ENCODE results near the gene DGKI.

DNA sequence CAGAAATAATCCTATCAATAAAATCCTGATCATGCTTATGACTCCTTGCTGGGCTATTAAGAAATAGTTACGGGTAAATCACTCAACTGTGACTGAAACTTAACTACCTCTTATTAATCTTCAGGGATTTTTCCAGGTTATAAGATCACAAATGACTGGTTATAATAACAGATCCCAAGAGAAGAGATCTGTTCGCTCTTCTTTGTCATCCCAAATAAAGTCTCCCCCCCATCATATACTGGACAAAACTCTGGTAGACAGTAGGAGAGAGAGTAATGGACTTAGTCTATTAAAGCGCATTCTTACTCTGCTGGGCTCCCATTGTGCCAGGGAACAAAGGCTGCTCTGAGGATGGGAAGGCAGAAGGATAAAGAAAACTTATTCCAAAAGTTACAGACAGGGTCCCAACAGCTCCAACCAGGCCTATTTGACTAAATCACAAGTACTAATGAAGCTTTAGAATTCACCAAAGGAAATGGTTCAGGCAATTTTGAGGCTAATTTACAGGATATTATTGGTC is 233.7 kb downstream of the DGKI start:
- TF ChIP-seq GATA2 (IDR thresholded peaks at IDR 0.05; ENCODE audit: low read depth, low read length) = no peak
- no peak for TF ChIP-seq GATA3 (IDR thresholded peaks at IDR 0.05; ENCODE audit: low read depth, low read length)

Measured in SH-SY5Y (cell line).